H1 (cell line): ENCODE measurements around the gene SMG9. TPM values are rescaled to one million over a fixed set of nuclear protein-coding genes. Genes with fewer than 3 reads are reported as not detected.

Source experiments
- CTCF ChIA-PET: fragments of 300-600 bp; sonication (Branson Sonifier 250); formaldehyde crosslinking; loops from one replicate; lab custom pipeline; 2021; ENCODE audit not compliant: partially characterized antibody; lab: Charles Lee
- POLR2A ChIA-PET: fragments of 300-600 bp; sonication (Branson Sonifier 250); formaldehyde crosslinking; loops from one replicate; lab custom pipeline; 2021; ENCODE audit warnings: inconsistent platforms; ENCODE audit not compliant: partially characterized antibody; lab: Charles Lee
- DNase-seq, 2 experiments: peaks; one replicate each; pipeline versions ENCODE4 v3.0.0 to v3.0.0-alpha.2; 2010 to 2022; ENCODE audit warnings: low spot score in 2 of 2, low read depth in 1 of 2, mixed read lengths in 1 of 2
- FAIRE-seq: peaks from 2 replicates; lab custom pipeline; 2011; peaks lifted over from hg19 to GRCh38; lab: Jason Lieb, UNC
- H2AFZ ChIP-seq: 2 replicates; pipeline ENCODE4 v1.8.1; 2012; ENCODE audit warnings: low read length, inconsistent platforms
- H2AK5ac ChIP-seq: 2 replicates; pipeline ENCODE4 v1.6.1; 2013; ENCODE audit warnings: low read depth, low read length
- H2BK120ac ChIP-seq: replicated peaks from 2 replicates; pipeline ENCODE3; 2013; ENCODE audit warnings: low read depth, low read length, inconsistent platforms
- H2BK12ac ChIP-seq: 2 replicates; pipeline ENCODE4 v1.6.1; 2013; ENCODE audit warnings: low read depth, low read length
- H2BK15ac ChIP-seq: 2 replicates; pipeline ENCODE4 v1.6.1; 2013; ENCODE audit warnings: low read length
- H2BK20ac ChIP-seq: 2 replicates; pipeline ENCODE4 v1.6.1; 2013; ENCODE audit warnings: low read length
- H2BK5ac ChIP-seq: 2 replicates; pipeline ENCODE4 v1.6.1; 2013; ENCODE audit warnings: low read depth, low read length
- H3K14ac ChIP-seq: 2 replicates; pipeline ENCODE4 v1.6.1; 2013; ENCODE audit warnings: inconsistent platforms; ENCODE audit not compliant: insufficient read length
- H3K18ac ChIP-seq: 2 replicates; pipeline ENCODE4 v1.6.1; 2013; ENCODE audit warnings: low read length; ENCODE audit errors: extremely low read depth
- H3K23ac ChIP-seq: 2 replicates; pipeline ENCODE4 v1.6.1; 2013; ENCODE audit warnings: inconsistent platforms; ENCODE audit not compliant: insufficient read length
- H3K23me2 ChIP-seq: 2 replicates; pipeline ENCODE4 v1.6.1; 2013; ENCODE audit warnings: low read depth, low read length
- H3K27ac ChIP-seq: 2 replicates; pipeline ENCODE4 v1.6.1; 2011; ENCODE audit warnings: low read depth, low read length, inconsistent platforms
- H3K27me3 ChIP-seq, 4 experiments: replicated peaks in 1 of 4; 1 replicate in 1 of 4; 2 replicates in 3 of 4; pipeline versions ENCODE4 v1.6.1 to v1.8.1; 2011 to 2013; ENCODE audit warnings: low read length in 3 of 4, mild to moderate bottlenecking in 3 of 4, inconsistent platforms in 2 of 4, mixed read lengths in 2 of 4, moderate library complexity in 1 of 4; ENCODE audit not compliant: control insufficient read depth in 3 of 4, insufficient read depth in 3 of 4; ENCODE audit errors: extremely low read depth in 1 of 4
- H3K36me3 ChIP-seq, 4 experiments: 2 replicates each; pipeline versions ENCODE4 v1.6.1 to v1.8.1; 2011 to 2013; ENCODE audit warnings: mild to moderate bottlenecking in 4 of 4, low read length in 3 of 4, moderate library complexity in 2 of 4, control low read depth in 1 of 4, inconsistent platforms in 1 of 4; ENCODE audit not compliant: insufficient read depth in 4 of 4, control insufficient read depth in 2 of 4
- H3K4ac ChIP-seq: replicated peaks from 2 replicates; pipeline ENCODE3; 2013; ENCODE audit warnings: low read length, low read depth, mixed read lengths, inconsistent platforms; ENCODE audit not compliant: insufficient read length
- H3K4me1 ChIP-seq, 4 experiments: replicated peaks in 1 of 4; 1 replicate in 1 of 4; 2 replicates in 3 of 4; pipeline versions ENCODE4 v1.6.1 to v1.8.1; 2011 to 2013; ENCODE audit warnings: low read length in 3 of 4, inconsistent platforms in 2 of 4, mixed read lengths in 1 of 4; ENCODE audit not compliant: insufficient read depth in 4 of 4, control insufficient read depth in 3 of 4
- H3K4me2 ChIP-seq, 2 experiments: 2 replicates each; pipeline versions ENCODE4 v1.6.1 to v1.8.1; 2011 to 2013; ENCODE audit warnings: low read depth in 2 of 2, low read length in 2 of 2, control low read depth in 1 of 2, inconsistent platforms in 1 of 2, mild to moderate bottlenecking in 1 of 2; ENCODE audit not compliant: insufficient read depth in 1 of 2
- H3K4me3 ChIP-seq, 4 experiments: fragments of 200-600, 300-600 bp in 1 of 4; sonication (generic), shearing (Covaris generic), sonication (Bioruptor Twin) in 1 of 4; 2 replicates each; pipeline versions ENCODE4 v1.5.1 to v1.8.1; 2011 to 2016; ENCODE audit warnings: low read length in 4 of 4, low read depth in 3 of 4, control low read depth in 2 of 4, inconsistent platforms in 2 of 4, mild to moderate bottlenecking in 2 of 4, mixed read lengths in 1 of 4, moderate library complexity in 1 of 4; ENCODE audit not compliant: insufficient read depth in 2 of 4; ENCODE audit errors: extremely low read depth in 1 of 4
- H3K56ac ChIP-seq: replicated peaks from 2 replicates; pipeline ENCODE3; 2013; ENCODE audit warnings: low read depth, mild to moderate bottlenecking, mixed read lengths, low read length, inconsistent platforms; ENCODE audit not compliant: insufficient read length
- H3K79me1 ChIP-seq: 2 replicates; pipeline ENCODE4 v1.6.1; 2013; ENCODE audit warnings: low read depth, low read length, control low read depth
- H3K79me2 ChIP-seq, 2 experiments: 2 replicates each; pipeline versions ENCODE4 v1.6.1 to v1.8.1; 2012 to 2013; ENCODE audit warnings: low read length in 2 of 2, mild to moderate bottlenecking in 2 of 2, inconsistent platforms in 1 of 2; ENCODE audit not compliant: insufficient read depth in 2 of 2, control insufficient read depth in 1 of 2
- H3K9ac ChIP-seq, 4 experiments: replicated peaks in 1 of 4; 1 replicate in 1 of 4; 2 replicates in 3 of 4; pipeline versions ENCODE4 v1.6.1 to v1.8.1; 2011 to 2013; ENCODE audit warnings: low read depth in 3 of 4, low read length in 3 of 4, control low read depth in 2 of 4, mild to moderate bottlenecking in 2 of 4, moderate library complexity in 2 of 4, inconsistent platforms in 1 of 4; ENCODE audit errors: extremely low read depth in 1 of 4
- H3K9me3 ChIP-seq, 2 experiments: 2 replicates each; pipeline versions ENCODE4 v1.6.1 to v1.8.1; 2012 to 2013; ENCODE audit warnings: mild to moderate bottlenecking in 2 of 2, moderate library complexity in 2 of 2, control low read depth in 1 of 2, inconsistent platforms in 1 of 2, low read depth in 1 of 2, low read length in 1 of 2, mixed read lengths in 1 of 2; ENCODE audit not compliant: insufficient read depth in 2 of 2
- H4K20me1 ChIP-seq, 2 experiments: replicated peaks in 1 of 2; 2 replicates each; pipeline versions ENCODE3 to v1.8.1; 2011 to 2013; ENCODE audit warnings: inconsistent platforms in 2 of 2, low read length in 2 of 2, mild to moderate bottlenecking in 1 of 2; ENCODE audit not compliant: insufficient read depth in 2 of 2, control insufficient read depth in 1 of 2
- H4K5ac ChIP-seq: 2 replicates; pipeline ENCODE4 v1.6.1; 2013; ENCODE audit warnings: low read length, low read depth, mixed read lengths, inconsistent platforms; ENCODE audit not compliant: insufficient read length
- H4K8ac ChIP-seq: 2 replicates; pipeline ENCODE4 v1.8.0; 2013; ENCODE audit warnings: mild to moderate bottlenecking, moderate library complexity, low read length, inconsistent platforms; ENCODE audit not compliant: insufficient read depth; ENCODE audit errors: extremely low read depth
- H4K91ac ChIP-seq: replicated peaks from 2 replicates; pipeline ENCODE3; 2013; ENCODE audit warnings: low read length, mixed read lengths, inconsistent platforms; ENCODE audit not compliant: insufficient read length
- ATF2 ChIP-seq: IDR thresholded peaks from 2 replicates; pipeline ENCODE4 v1.6.1; 2012; ENCODE audit warnings: low read length, inconsistent platforms
- CBX8 ChIP-seq: fragments of 300-800, 300-1000 bp; sonication (generic); IDR thresholded peaks from 2 replicates; pipeline ENCODE4 v1.7.1; 2016; ENCODE audit warnings: low read depth, low read length, borderline replicate concordance
- EGR1 ChIP-seq: IDR thresholded peaks from 2 replicates; pipeline ENCODE4 v1.6.1; 2011; ENCODE audit warnings: low read depth, low read length, borderline replicate concordance
- EP300 ChIP-seq, 2 experiments: IDR thresholded peaks; 1 replicate in 1 of 2; 2 replicates in 1 of 2; pipeline ENCODE4 v1.6.1; 2011 to 2012; ENCODE audit warnings: low read depth in 2 of 2, low read length in 2 of 2, mild to moderate bottlenecking in 2 of 2, borderline replicate concordance in 1 of 2, inconsistent platforms in 1 of 2, moderate library complexity in 1 of 2
- JUN ChIP-seq: IDR thresholded peaks from 2 replicates; pipeline ENCODE4 v1.6.1; 2011; ENCODE audit warnings: low read depth, mild to moderate bottlenecking, improper control_type of control experiment, low read length
- KDM1A ChIP-seq: fragments of 200-600, 300-600 bp; sonication (generic); IDR thresholded peaks from 2 replicates; pipeline ENCODE4 v1.7.1; 2016; ENCODE audit warnings: mild to moderate bottlenecking, low read length, borderline replicate concordance
- KDM5A ChIP-seq: fragments of 200-600 bp; IDR thresholded peaks from 2 replicates; pipeline ENCODE4 v1.7.1; 2012; ENCODE audit warnings: mild to moderate bottlenecking, low read length, inconsistent platforms, mixed read lengths
- NANOG ChIP-seq: IDR thresholded peaks from 2 replicates; pipeline ENCODE4 v1.6.1; 2011; ENCODE audit warnings: low read length, low read depth, mild to moderate bottlenecking, inconsistent platforms; ENCODE audit not compliant: insufficient read depth, poor library complexity, severe bottlenecking
- SRF ChIP-seq: IDR thresholded peaks from 2 replicates; pipeline ENCODE4 v1.6.1; 2011; ENCODE audit warnings: mild to moderate bottlenecking, low read depth, low read length, moderate library complexity
- USF2 ChIP-seq: IDR thresholded peaks from 2 replicates; pipeline ENCODE4 v1.6.1; 2011; ENCODE audit warnings: low read length, improper control_type of control experiment
- YY1 ChIP-seq: IDR thresholded peaks from 2 replicates; pipeline ENCODE4 v1.6.1; 2011; ENCODE audit warnings: low read depth, mild to moderate bottlenecking, low read length
- WGBS, 2 experiments: shearing (Covaris generic) in 1 of 2; methylation state at CpG; one replicate each; pipeline versions ENCODE4 v1.1.6 to v1.1.7; 2013 to 2015; ENCODE audit warnings: low lambda C conversion rate in 2 of 2, mixed read lengths in 2 of 2, inconsistent platforms in 1 of 2, low coverage in 1 of 2, missing lambda C conversion rate in 1 of 2; ENCODE audit not compliant: insufficient replicate concordance in 2 of 2, insufficient coverage in 1 of 2, insufficient read length in 1 of 2; ENCODE audit errors: extremely low coverage in 1 of 2, missing lambda C conversion rate in 1 of 2; 5-methylcytosine and 5-hydroxymethylcytosine counted together
- polyA plus RNA-seq, 7 experiments: library from polyadenylated mRNA; depleted of rRNA in 3 of 7; stranded (reverse) in 5 of 7; unstranded in 2 of 7; fragments of >200 nt in 5 of 7; fragments of 200-250 nt in 2 of 7; gene quantifications; 1 replicate in 5 of 7; 2 replicates in 1 of 7; 4 replicates in 1 of 7; pipeline versions ENCODE4 v1.2.1 to v1.2.3, GENCODE V29; 2011 to 2013; ENCODE audit warnings: missing spikeins in 2 of 7, mixed read lengths in 2 of 7
- total RNA-seq: library from RNA; stranded (reverse); fragmentation: NEBNext Ultra II Directional; extraction: Animal tissue kit (Norgen Biotek cat#: 25700); gene quantifications from 2 replicates; pipeline ENCODE4 v1.2.1, GENCODE V29; 2021

The SMG9 gene
- total and polyA plus RNA-seq, 2 of the 8 experiments (the other 6 are each of a cell fraction or from before 2014, with no cell fraction given), result 20.4 to 28.7 TPM

- H3K9ac ChIP-seq, result no peak overlapping the region
- H3K36me3 ChIP-seq, result no peaks in the 10 kb centered on the region
- no peak overlapping the region for H3K4me3 ChIP-seq
- H3K4ac ChIP-seq, result no peak overlapping the region
- no peak overlapping the region for H2AK5ac ChIP-seq
- no peaks in the 10 kb centered on the region for H3K4me1 ChIP-seq
- ChIA-PET POLR2A (interaction anchor here (0.6 to 1.1 kb wide), 2 partner anchors 8 to 69 kb away, joined by 3 read pairs; no protein-coding TSS in a partner anchor), CTCF (interaction anchor here (0.6 to 1.4 kb wide), 5 partner anchors 12 to 878 kb away, joined by 3 to 5 read pairs (median 4); partner anchors contain the start of gene PLAUR)
- no peak overlapping the region for H2BK15ac ChIP-seq
- H3K79me1 ChIP-seq, result no peaks in the 10 kb centered on the region
- no peaks in the 10 kb centered on the region for H3K79me2 ChIP-seq
- no peaks in the 10 kb centered on the region for H3K9me3 ChIP-seq
- no peak overlapping the region for H3K4me2 ChIP-seq
- no peaks in the 10 kb centered on the region; the same call in 1 of the 2 replicates for H3K23me2 ChIP-seq
- DNase-seq (no peak), FAIRE-seq (no peak)
- H4K91ac ChIP-seq, result no peak overlapping the region
- H3K27me3 ChIP-seq, result no peaks in the 10 kb centered on the region; a peak in 1 of 7 replicates
- no peak overlapping the region for H3K27ac ChIP-seq
- no peak overlapping the region for H2AFZ ChIP-seq
- WGBS, 2 experiments, result 77% methylated on average over 4 of the region's 4 CpGs; no CpG with 5 or more reads in 1 of the 2 experiments
- no peak overlapping the region for H2BK20ac ChIP-seq
- no peak overlapping the region for H2BK5ac ChIP-seq
- H3K56ac ChIP-seq, result no peak overlapping the region
- H3K18ac ChIP-seq, result no peak overlapping the region
- H3K14ac ChIP-seq, result no peak overlapping the region
- no peak overlapping the region for H4K8ac ChIP-seq
- H3K23ac ChIP-seq, result no peak overlapping the region
- H4K20me1 ChIP-seq, result no peaks in the 10 kb centered on the region
- no peak overlapping the region for H4K5ac ChIP-seq
- no peak overlapping the region for H2BK12ac ChIP-seq
- H2BK120ac ChIP-seq, result no peak overlapping the region
- TF ChIP-seq YY1 (no peak), JUN (no peak), CBX8 (no peak), KDM1A (no peak), USF2 (no peak), EGR1 (no peak), NANOG (no peak), EP300 (IDR thresholded peaks at IDR 0.05; ENCODE audit: borderline replicate concordance in 1 of 2, low read depth in 2 of 2, low read length in 2 of 2) (no peak), SRF (no peak), KDM5A (no peak), ATF2 (no peak)
Observed at GRCh38 chr19:43692877-43693276, 61.9 kb downstream of the SMG9 start.
